Measurements from ENCODE around the gene NFAM1. TPM values are rescaled to one million over a fixed set of nuclear protein-coding genes. Genes with fewer than 3 reads are reported as not detected.

Gene NFAM1
- total and polyA plus RNA-seq, 7 donors = 0.08 to 1.1 (median 0.30) TPM

- 83 to 87% (median 86%) methylated on average over 16 of the region's 16 CpGs for WGBS, 3 donors
- TF ChIP-seq, protein P1, sequence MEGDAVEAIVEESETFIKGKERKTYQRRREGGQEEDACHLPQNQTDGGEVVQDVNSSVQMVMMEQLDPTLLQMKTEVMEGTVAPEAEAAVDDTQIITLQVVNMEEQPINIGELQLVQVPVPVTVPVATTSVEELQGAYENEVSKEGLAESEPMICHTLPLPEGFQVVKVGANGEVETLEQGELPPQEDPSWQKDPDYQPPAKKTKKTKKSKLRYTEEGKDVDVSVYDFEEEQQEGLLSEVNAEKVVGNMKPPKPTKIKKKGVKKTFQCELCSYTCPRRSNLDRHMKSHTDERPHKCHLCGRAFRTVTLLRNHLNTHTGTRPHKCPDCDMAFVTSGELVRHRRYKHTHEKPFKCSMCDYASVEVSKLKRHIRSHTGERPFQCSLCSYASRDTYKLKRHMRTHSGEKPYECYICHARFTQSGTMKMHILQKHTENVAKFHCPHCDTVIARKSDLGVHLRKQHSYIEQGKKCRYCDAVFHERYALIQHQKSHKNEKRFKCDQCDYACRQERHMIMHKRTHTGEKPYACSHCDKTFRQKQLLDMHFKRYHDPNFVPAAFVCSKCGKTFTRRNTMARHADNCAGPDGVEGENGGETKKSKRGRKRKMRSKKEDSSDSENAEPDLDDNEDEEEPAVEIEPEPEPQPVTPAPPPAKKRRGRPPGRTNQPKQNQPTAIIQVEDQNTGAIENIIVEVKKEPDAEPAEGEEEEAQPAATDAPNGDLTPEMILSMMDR (IDR thresholded peaks at IDR 0.05) = no peak
- intact Hi-C loops (cut with DNase I) = no loop called here
- H3K36me3 ChIP-seq (ENCODE audit: insufficient read depth in 1 of 2, low read depth in 1 of 2) = no peaks in the 10 kb centered on the region
- ATAC-seq = no peak
- no peak overlapping the region for H3K27ac ChIP-seq
- no peaks in the 10 kb centered on the region for H3K9me3 ChIP-seq
- DNase-seq = no peak
- H3K4me1 ChIP-seq = no peaks in the 10 kb centered on the region
- H3K4me3 ChIP-seq = no peak overlapping the region
- H3K27me3 ChIP-seq (ENCODE audit: insufficient read depth in 3 of 3, low read length in 2 of 3) = peaks cover 0 to 18% (median 9%) of the 10 kb centered on the region in 3 donors
Observed at GRCh38 chr22:42408810-42409529, 23.2 kb downstream of the NFAM1 start.

- Histone ChIP-seq H3K36me3 (ENCODE audit: insufficient read depth in 1 of 2, low read depth in 1 of 2) (no peaks in the 10 kb centered on the region), H3K27me3 (ENCODE audit: insufficient read depth in 3 of 3, low read length in 2 of 3) (peaks cover 0 to 23% (median 9%) of the 10 kb centered on the region in 3 donors), H3K9me3 (no peaks in the 10 kb centered on the region), H3K27ac (no peak overlapping the region), H3K4me1 (no peaks in the 10 kb centered on the region), H3K4me3 (no peak overlapping the region)
- TF ChIP-seq, protein P1 (IDR thresholded peaks at IDR 0.05) = no peak
- ATAC-seq = no peak
- 70 to 72% (median 71%) methylated on average over 7 of the region's 7 CpGs for WGBS, 3 donors
- no peak for DNase-seq
- intact Hi-C loops (cut with DNase I) = no loop called here
Observed at GRCh38 chr22:42408276-42408675, 23.9 kb downstream of the NFAM1 start.

DNA sequence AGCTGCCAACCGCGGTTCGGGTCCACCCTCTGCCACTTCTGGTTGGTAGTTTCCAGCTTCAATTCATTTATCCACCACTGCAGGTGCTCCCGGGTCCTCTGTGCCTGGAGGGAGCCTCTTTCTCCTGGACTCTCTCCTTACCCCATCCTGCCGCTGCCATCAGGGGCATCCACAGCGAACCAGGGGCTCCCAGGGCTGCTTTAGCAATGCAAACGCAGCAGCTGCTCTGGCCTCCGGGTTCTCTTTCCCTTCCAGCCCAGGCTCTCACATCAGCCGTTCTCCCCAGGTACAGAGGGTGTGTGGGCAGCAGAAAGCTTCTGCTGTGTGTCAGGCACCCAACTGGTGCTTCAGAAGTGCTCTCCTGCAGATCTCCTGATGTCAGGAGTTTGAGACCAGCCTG lies 27.9 kb downstream of the NFAM1 start:
- DNase-seq (no peak), ATAC-seq (no peak)
- intact Hi-C loops (cut with DNase I) = no loop called here
- TF ChIP-seq, protein P1 (IDR thresholded peaks at IDR 0.05) = no peak
- no peaks in the 10 kb centered on the region for H3K9me3 ChIP-seq
- no peaks in the 10 kb centered on the region for H3K36me3 ChIP-seq (ENCODE audit: insufficient read depth in 1 of 2, low read depth in 1 of 2)
- 35 to 45% (median 36%) methylated on average over 9 of the region's 9 CpGs for WGBS, 3 donors
- H3K27ac ChIP-seq = no peak overlapping the region
- H3K4me3 ChIP-seq = no peak overlapping the region
- H3K27me3 ChIP-seq (ENCODE audit: insufficient read depth in 3 of 3, low read length in 2 of 3) = peaks cover 0 to 43% (median 9%) of the 10 kb centered on the region in 3 donors
- no peaks in the 10 kb centered on the region for H3K4me1 ChIP-seq

DNA sequence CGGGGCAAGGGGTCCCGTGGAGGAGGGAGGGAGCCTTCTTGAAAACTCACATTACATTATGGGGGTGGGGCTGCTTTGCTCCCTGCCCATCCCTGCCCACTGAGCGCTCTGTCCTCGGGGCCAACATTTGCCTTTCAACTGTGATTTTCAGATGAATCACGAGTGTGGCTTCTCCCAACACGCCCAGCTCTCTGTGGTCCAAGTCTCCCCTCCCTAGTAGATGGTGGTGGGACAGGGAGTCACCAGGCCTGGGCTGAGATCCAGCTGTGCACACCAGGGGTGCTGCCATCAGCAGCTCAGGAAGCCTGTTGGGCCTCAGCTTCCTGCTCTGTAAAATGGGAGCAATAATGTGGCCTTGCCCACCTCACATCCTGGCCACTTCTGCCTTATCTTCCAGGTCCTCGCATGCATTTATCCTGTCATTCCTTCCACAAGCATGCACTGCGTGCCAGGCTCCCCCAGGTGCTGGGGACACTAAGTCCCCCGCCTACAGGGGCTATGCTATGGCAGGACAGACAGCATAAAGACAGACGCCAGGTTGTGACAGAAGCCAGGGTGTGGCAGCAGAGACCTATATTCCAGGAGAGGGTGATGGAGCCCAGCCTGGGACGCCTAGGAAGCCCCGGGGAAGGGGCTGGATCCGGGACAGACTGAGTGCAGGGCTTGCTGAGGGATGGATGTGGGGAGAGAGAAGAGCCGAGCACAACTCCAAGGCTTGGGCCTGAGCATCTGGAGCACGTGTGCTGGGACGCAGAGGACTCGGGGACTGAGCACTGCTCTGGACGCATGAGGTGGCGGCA lies 30.5 kb downstream of the NFAM1 start:
- Histone ChIP-seq H3K4me3 (no peak overlapping the region), H3K4me1 (no peaks in the 10 kb centered on the region), H3K27ac (no peak overlapping the region), H3K27me3 (ENCODE audit: insufficient read depth in 3 of 3, low read length in 2 of 3) (peaks cover 0 to 44% (median 7%) of the 10 kb centered on the region in 3 donors), H3K36me3 (ENCODE audit: insufficient read depth in 1 of 2, low read depth in 1 of 2) (no peaks in the 10 kb centered on the region), H3K9me3 (no peaks in the 10 kb centered on the region)
- TF ChIP-seq, protein P1 (IDR thresholded peaks at IDR 0.05) = no peak
- WGBS, 3 donors = 67 to 74% (median 71%) methylated on average over 18 to 19 of the region's 19 CpGs
- intact Hi-C loops (cut with DNase I) = no loop called here
- ATAC-seq = no peak
- DNase-seq = no peak
